Transverse colon (tissue), 4 donors: ENCODE measurements around the gene MPL.

Experiments used
- EP300 ChIP-seq: sonication (generic); formaldehyde crosslinking; IDR thresholded peaks from one replicate; pipeline ENCODE4 v1.6.1; 2017; ENCODE audit warnings: antibody characterized with exemption, low read depth
- POLR2A ChIP-seq: fragments of 450-650 bp; IDR thresholded peaks from one replicate; pipeline ENCODE4 v1.6.1; 2016; ENCODE audit warnings: antibody characterized with exemption, mild to moderate bottlenecking, moderate library complexity
- POLR2AphosphoS5 ChIP-seq, 3 donors: sonication (generic); formaldehyde crosslinking; IDR thresholded peaks; one replicate each; pipeline ENCODE4 v1.6.1; 2016; ENCODE audit warnings: antibody characterized with exemption in 3 of 3
- TF ChIP-seq, protein P1 (sequence below), 5 experiments: fragments of 200-600 bp in 3 of 5; fragments of 450-650 bp in 2 of 5; sonication (generic) in 3 of 5; IDR thresholded peaks; 1 replicate in 2 of 5; 2 replicates in 3 of 5; pipeline ENCODE4 v1.5.1; 2016 to 2017; ENCODE audit warnings: antibody characterized with exemption in 5 of 5, inconsistent platforms in 3 of 5, mild to moderate bottlenecking in 2 of 5, moderate library complexity in 1 of 5

DNA sequence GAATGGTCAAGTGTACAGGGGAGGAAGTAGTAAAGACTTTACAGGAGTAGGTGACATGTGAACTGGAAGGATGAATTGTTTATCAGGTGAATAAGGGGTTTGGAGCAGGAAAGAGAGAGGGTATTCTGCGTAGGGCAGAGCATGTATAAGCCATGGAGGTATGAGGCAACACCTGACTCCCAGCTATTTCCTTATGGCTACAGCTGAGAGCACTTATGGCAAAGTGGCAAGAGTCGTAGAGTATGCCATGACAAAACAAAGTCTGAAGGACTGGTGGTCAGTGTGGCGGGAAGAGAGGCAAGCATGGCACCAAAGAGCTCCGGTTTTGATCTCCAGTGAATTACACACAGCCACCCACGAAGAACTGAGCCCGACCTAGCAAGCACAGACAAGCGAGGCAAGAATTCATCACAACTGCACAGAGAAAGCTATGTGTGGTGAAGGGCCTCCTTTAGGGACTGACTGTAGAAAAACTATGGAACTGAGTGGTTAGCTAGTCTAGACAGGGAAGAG lies 39.2 kb downstream of the MPL start:
- TF ChIP-seq POLR2AphosphoS5 (IDR thresholded peaks at IDR 0.05) (no peak), EP300 (no peak), POLR2A (no peak)
- TF ChIP-seq, protein P1, sequence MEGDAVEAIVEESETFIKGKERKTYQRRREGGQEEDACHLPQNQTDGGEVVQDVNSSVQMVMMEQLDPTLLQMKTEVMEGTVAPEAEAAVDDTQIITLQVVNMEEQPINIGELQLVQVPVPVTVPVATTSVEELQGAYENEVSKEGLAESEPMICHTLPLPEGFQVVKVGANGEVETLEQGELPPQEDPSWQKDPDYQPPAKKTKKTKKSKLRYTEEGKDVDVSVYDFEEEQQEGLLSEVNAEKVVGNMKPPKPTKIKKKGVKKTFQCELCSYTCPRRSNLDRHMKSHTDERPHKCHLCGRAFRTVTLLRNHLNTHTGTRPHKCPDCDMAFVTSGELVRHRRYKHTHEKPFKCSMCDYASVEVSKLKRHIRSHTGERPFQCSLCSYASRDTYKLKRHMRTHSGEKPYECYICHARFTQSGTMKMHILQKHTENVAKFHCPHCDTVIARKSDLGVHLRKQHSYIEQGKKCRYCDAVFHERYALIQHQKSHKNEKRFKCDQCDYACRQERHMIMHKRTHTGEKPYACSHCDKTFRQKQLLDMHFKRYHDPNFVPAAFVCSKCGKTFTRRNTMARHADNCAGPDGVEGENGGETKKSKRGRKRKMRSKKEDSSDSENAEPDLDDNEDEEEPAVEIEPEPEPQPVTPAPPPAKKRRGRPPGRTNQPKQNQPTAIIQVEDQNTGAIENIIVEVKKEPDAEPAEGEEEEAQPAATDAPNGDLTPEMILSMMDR (IDR thresholded peaks at IDR 0.05): no peak
